B cell (primary cell): Measurements from ENCODE around the gene F9.

Experiments
- EZH2 ChIP-seq: IDR thresholded peaks from 2 replicates; pipeline ENCODE4 v1.6.1; 2012; ENCODE audit warnings: borderline replicate concordance, low read depth, mild to moderate bottlenecking, moderate library complexity, low read length; ENCODE audit not compliant: insufficient read depth, poor library complexity, severe bottlenecking
- TF ChIP-seq, protein P1 (sequence below): fragments of 200-600 bp; IDR thresholded peaks from one replicate; pipeline ENCODE4 v1.8.0; 2022; ENCODE audit warnings: antibody characterized with exemption, mild to moderate bottlenecking

DNA sequence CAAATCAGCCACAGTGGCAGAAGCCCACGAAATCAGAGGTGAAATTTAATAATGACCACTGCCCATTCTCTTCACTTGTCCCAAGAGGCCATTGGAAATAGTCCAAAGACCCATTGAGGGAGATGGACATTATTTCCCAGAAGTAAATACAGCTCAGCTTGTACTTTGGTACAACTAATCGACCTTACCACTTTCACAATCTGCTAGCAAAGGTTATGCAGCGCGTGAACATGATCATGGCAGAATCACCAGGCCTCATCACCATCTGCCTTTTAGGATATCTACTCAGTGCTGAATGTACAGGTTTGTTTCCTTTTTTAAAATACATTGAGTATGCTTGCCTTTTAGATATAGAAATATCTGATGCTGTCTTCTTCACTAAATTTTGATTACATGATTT lies at the start of gene F9:
- TF ChIP-seq, protein P1, sequence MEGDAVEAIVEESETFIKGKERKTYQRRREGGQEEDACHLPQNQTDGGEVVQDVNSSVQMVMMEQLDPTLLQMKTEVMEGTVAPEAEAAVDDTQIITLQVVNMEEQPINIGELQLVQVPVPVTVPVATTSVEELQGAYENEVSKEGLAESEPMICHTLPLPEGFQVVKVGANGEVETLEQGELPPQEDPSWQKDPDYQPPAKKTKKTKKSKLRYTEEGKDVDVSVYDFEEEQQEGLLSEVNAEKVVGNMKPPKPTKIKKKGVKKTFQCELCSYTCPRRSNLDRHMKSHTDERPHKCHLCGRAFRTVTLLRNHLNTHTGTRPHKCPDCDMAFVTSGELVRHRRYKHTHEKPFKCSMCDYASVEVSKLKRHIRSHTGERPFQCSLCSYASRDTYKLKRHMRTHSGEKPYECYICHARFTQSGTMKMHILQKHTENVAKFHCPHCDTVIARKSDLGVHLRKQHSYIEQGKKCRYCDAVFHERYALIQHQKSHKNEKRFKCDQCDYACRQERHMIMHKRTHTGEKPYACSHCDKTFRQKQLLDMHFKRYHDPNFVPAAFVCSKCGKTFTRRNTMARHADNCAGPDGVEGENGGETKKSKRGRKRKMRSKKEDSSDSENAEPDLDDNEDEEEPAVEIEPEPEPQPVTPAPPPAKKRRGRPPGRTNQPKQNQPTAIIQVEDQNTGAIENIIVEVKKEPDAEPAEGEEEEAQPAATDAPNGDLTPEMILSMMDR = no peak
- TF ChIP-seq EZH2 = no peak
